OCI-LY3 (cell line): Measurements from ENCODE around the gene IGSF3.

Source experiments
- CTCF ChIP-seq: fragments of 200-600, 300-600 bp; sonication (generic); IDR thresholded peaks from 2 replicates; pipeline ENCODE4 v1.5.1; 2014; ENCODE audit warnings: antibody characterized with exemption, low read length, low read depth
- EZH2phosphoT487 ChIP-seq: fragments of 200-600 bp; shearing (Covaris generic); IDR thresholded peaks from 2 replicates; pipeline ENCODE4 v1.6.1; 2018; ENCODE audit warnings: antibody characterized with exemption, mixed run types, low read depth

GRCh38 chr1:116686723-116687352 lies 19.3 kb upstream of the IGSF3 start:
- no peak for TF ChIP-seq CTCF
- TF ChIP-seq EZH2phosphoT487: no peak
